GM12878 (cell line): ENCODE data around the gene IQGAP2. TPM values are rescaled to one million over a fixed set of nuclear protein-coding genes. Genes with fewer than 3 reads are reported as not detected.

ENCODE experiments used
- ATAC-seq: fragments of 200-7000 bp; cut with Tn5 transposase; 3 replicates; pipeline ENCODE4 v1.9.1; 2020; ENCODE audit warnings: mild to moderate bottlenecking, moderate library complexity
- BruUV-seq: library from RNA; stranded (reverse); fragments of 400-500 nt; replicated peaks from 2 replicates; lab custom pipeline; 2021; lab: Mats Ljungman, UMichigan
- CTCF ChIA-PET: fragments of 300-600 bp; sonication (Branson Sonifier 250); formaldehyde crosslinking; extraction: SDS; loops from one replicate; lab custom pipeline; 2021; ENCODE audit warnings: inconsistent platforms; lab: Yijun Ruan, JAX
- POLR2A ChIA-PET: fragments of 350-600 bp; formaldehyde crosslinking; extraction: SDS; loops from one replicate; lab custom pipeline; 2021; ENCODE audit warnings: inconsistent platforms; lab: Charles Lee
- RAD21 ChIA-PET: fragments of 300-600 bp; sonication (Branson Sonifier 250); formaldehyde crosslinking; loops from one replicate; lab custom pipeline; 2023; ENCODE audit warnings: antibody characterized with exemption; ENCODE audit not compliant: unreplicated experiment; lab: Charles Lee
- SMC1A ChIA-PET: fragments of 300-600 bp; sonication (Branson Sonifier 250); formaldehyde crosslinking; loops from one replicate; lab custom pipeline; 2023; ENCODE audit not compliant: unreplicated experiment, uncharacterized antibody; lab: Charles Lee
- DNase-seq: peaks from one replicate; pipeline ENCODE4 v3.0.0-alpha.2; 2011; ENCODE audit warnings: low read depth, low spot score
- FAIRE-seq: peaks from 3 replicates; lab custom pipeline; 2011; peaks lifted over from hg19 to GRCh38; lab: Jason Lieb, UNC
- H2AFZ ChIP-seq: 2 replicates; pipeline ENCODE4 v1.6.0; 2011; ENCODE audit warnings: low read depth, low read length, control low read depth; ENCODE audit not compliant: control insufficient read depth
- H3K27ac ChIP-seq: 2 replicates; pipeline ENCODE4 v1.5.1; 2011; ENCODE audit warnings: control low read depth; ENCODE audit not compliant: control insufficient read depth, insufficient read depth
- H3K27me3 ChIP-seq, 2 experiments: replicated peaks in 1 of 2; 2 replicates each; pipeline versions ENCODE4 v1.6.0 to v1.6.1; 2011; ENCODE audit warnings: low read length in 1 of 2; ENCODE audit not compliant: control insufficient read depth in 2 of 2, insufficient read depth in 2 of 2
- H3K36me3 ChIP-seq, 2 experiments: 2 replicates each; pipeline ENCODE4 v1.5.1; 2011; ENCODE audit warnings: low read length in 1 of 2; ENCODE audit not compliant: control insufficient read depth in 2 of 2, insufficient read depth in 2 of 2
- H3K4me1 ChIP-seq: 2 replicates; pipeline ENCODE4 v1.6.1; 2011; ENCODE audit warnings: mild to moderate bottlenecking, low read length, moderate library complexity, mixed read lengths; ENCODE audit not compliant: control insufficient read depth, insufficient read depth
- H3K4me2 ChIP-seq: 2 replicates; pipeline ENCODE4 v1.6.0; 2011; ENCODE audit warnings: control low read depth; ENCODE audit not compliant: control insufficient read depth, insufficient read depth
- H3K4me3 ChIP-seq: fragments of 200-600 bp; sonication (generic); 2 replicates; pipeline ENCODE4 v1.5.1; 2016
- H3K79me2 ChIP-seq: 2 replicates; pipeline ENCODE4 v1.6.0; 2011; ENCODE audit warnings: low read length; ENCODE audit not compliant: control insufficient read depth, insufficient read depth
- H3K9ac ChIP-seq: 2 replicates; pipeline ENCODE4 v1.8.0; 2011; ENCODE audit warnings: low read length, control low read depth, mixed read lengths; ENCODE audit not compliant: control insufficient read depth, insufficient read depth
- H3K9me3 ChIP-seq: replicated peaks from 3 replicates; pipeline ENCODE4 v1.5.1; 2011; ENCODE audit warnings: mild to moderate bottlenecking, low read length; ENCODE audit not compliant: control insufficient read depth, insufficient read depth
- H4K20me1 ChIP-seq: 2 replicates; pipeline ENCODE4 v1.6.0; 2011; ENCODE audit not compliant: control insufficient read depth, insufficient read depth
- ATF2 ChIP-seq: IDR thresholded peaks from 2 replicates; pipeline ENCODE4 v1.6.1; 2012; ENCODE audit warnings: low read length, inconsistent platforms
- CUX1 ChIP-seq: IDR thresholded peaks from 2 replicates; pipeline ENCODE4 v1.6.1; 2012; ENCODE audit warnings: improper control_type of control experiment, low read depth, low read length; ENCODE audit not compliant: insufficient replicate concordance
- E4F1 ChIP-seq: fragments of 450-650 bp; IDR thresholded peaks from 2 replicates; pipeline ENCODE4 v1.6.1; 2018; ENCODE audit warnings: borderline replicate concordance, mild to moderate bottlenecking; ENCODE audit not compliant: partially characterized antibody
- HDAC2 ChIP-seq: fragments of 200-600 bp; sonication (generic); IDR thresholded peaks from 2 replicates; pipeline ENCODE4 v1.6.1; 2017
- HDGF ChIP-seq: fragments of 450-650 bp; IDR thresholded peaks from 2 replicates; pipeline ENCODE4 v1.6.1; 2016; ENCODE audit warnings: antibody characterized with exemption
- KLF5 ChIP-seq: fragments of 450-650 bp; IDR thresholded peaks from 2 replicates; pipeline ENCODE4 v1.6.1; 2014; ENCODE audit warnings: mild to moderate bottlenecking; ENCODE audit not compliant: partially characterized antibody
- MTA3 ChIP-seq: IDR thresholded peaks from 2 replicates; pipeline ENCODE4 v1.6.1; 2012; ENCODE audit warnings: low read length, inconsistent platforms, borderline replicate concordance
- USF1 ChIP-seq: IDR thresholded peaks from 2 replicates; pipeline ENCODE4 v1.6.1; 2011; ENCODE audit warnings: borderline replicate concordance, low read depth, mild to moderate bottlenecking, moderate library complexity, mixed read lengths, low read length; ENCODE audit not compliant: insufficient read depth; ENCODE audit errors: extremely low read length
- USF2 ChIP-seq: IDR thresholded peaks from 2 replicates; pipeline ENCODE4 v1.6.1; 2011; ENCODE audit warnings: low read depth, low read length, improper control_type of control experiment, borderline replicate concordance
- ZNF217 ChIP-seq: fragments of 450-650 bp; IDR thresholded peaks from 2 replicates; pipeline ENCODE4 v1.6.1; 2017; ENCODE audit warnings: antibody characterized with exemption, mild to moderate bottlenecking
- ZNF384 ChIP-seq: IDR thresholded peaks from 2 replicates; pipeline ENCODE4 v1.6.1; 2012; ENCODE audit warnings: low read depth, mild to moderate bottlenecking, low read length, improper control_type of control experiment, borderline replicate concordance
- ZNF622 ChIP-seq: fragments of 450-650 bp; IDR thresholded peaks from 2 replicates; pipeline ENCODE4 v1.6.1; 2017; ENCODE audit warnings: mild to moderate bottlenecking, inconsistent platforms
- WGBS: methylation state at CpG from one replicate; pipeline ENCODE4 v1.1.6; 2016; ENCODE audit warnings: low lambda C conversion rate; ENCODE audit not compliant: insufficient replicate concordance, insufficient coverage; ENCODE audit errors: missing lambda C conversion rate; 5-methylcytosine and 5-hydroxymethylcytosine counted together
- in situ Hi-C: fragments of 300-500 bp; cut with MboI; formaldehyde crosslinking; loops from 9 replicates; pipeline ENCODE4 v1.14.3; 2018; ENCODE audit warnings: mixed read lengths
- intact Hi-C: fragments of 100-400 bp; cut with micrococcal nuclease; formaldehyde crosslinking; loops from one replicate; pipeline ENCODE4 v1.14.2; 2022; ENCODE audit not compliant: unreplicated experiment
- polyA plus RNA-seq, 11 experiments: library from polyadenylated mRNA; depleted of rRNA in 4 of 11; unstranded in 6 of 11; stranded (reverse) in 5 of 11; fragments of >200 nt; fragmentation: Nextera tagmentation in 4 of 11; fragmentation: Illumina TruSeq in 1 of 11; extraction: Ambion mirVana in 4 of 11; extraction: Trizol in 1 of 11; gene quantifications; 1 replicate in 1 of 11; 2 replicates in 10 of 11; pipeline versions ENCODE4 v1.2.1 to v1.2.3, GENCODE V29; 2011 to 2016; ENCODE audit warnings: inconsistent platforms in 2 of 11, missing spikeins in 2 of 11, low read depth in 1 of 11
- total RNA-seq, 4 experiments: library from RNA; depleted of rRNA in 3 of 4; stranded (reverse); fragments of >200 nt in 3 of 4; fragmentation: Illumina TruSeq in 1 of 4; extraction: Trizol in 1 of 4; gene quantifications; 2 replicates each; pipeline versions ENCODE4 v1.2.1 to v1.2.3, GENCODE V29; 2013 to 2021

IQGAP2 gene
- total and polyA plus RNA-seq, 10 of the 15 experiments (the other 5 are each of a cell fraction or from before 2014, with no cell fraction given) = 14.5 to 41.4 (median 21.8) TPM

GRCh38 chr5:76692274-76692540 lies 289.1 kb downstream of the IQGAP2 start (continued):
- TF ChIP-seq CUX1 (no peak), ZNF384 (no peak), ZNF217 (no peak), KLF5 (no peak)

GRCh38 chr5:76692651-76693050 lies 289.6 kb downstream of the IQGAP2 start:
- CTCF ChIA-PET = interaction anchor here (1.1 to 1.6 kb wide), 2 partner anchors 9 to 13 kb away, joined by 4 read pairs; no protein-coding TSS in a partner anchor
- FAIRE-seq = no peak
- H3K79me2 ChIP-seq = no peaks in the 10 kb centered on the region
- RAD21 ChIA-PET = interaction anchor here (0.9 to 1.2 kb wide), 3 partner anchors 40 to 82 kb away, joined by 3 read pairs; no protein-coding TSS in a partner anchor
- H3K4me2 ChIP-seq = no peak overlapping the region
- H3K9me3 ChIP-seq = no peaks in the 10 kb centered on the region
- H3K27ac ChIP-seq = no peak overlapping the region
- H2AFZ ChIP-seq = no peak overlapping the region
- H3K4me3 ChIP-seq = no peak overlapping the region
- no peak for DNase-seq
- in situ Hi-C loops (no loop called here), intact Hi-C loops (loop anchor here (1.0 kb wide), 1 partner anchor 16 kb away; no protein-coding TSS in a partner anchor)
- H4K20me1 ChIP-seq = no peaks in the 10 kb centered on the region
- ATAC-seq = no peak
- peaks cover 10% of the 10 kb centered on the region for H3K4me1 ChIP-seq
- 96% methylated on average over 3 of the region's 3 CpGs for WGBS
- no TSS peak for BruUV-seq
- SMC1A ChIA-PET = interaction anchor here (0.5 to 1.7 kb wide), 8 partner anchors 19 to 115 kb away, joined by 3 to 8 read pairs (median 4); no protein-coding TSS in a partner anchor
- no peaks in the 10 kb centered on the region; a peak in 1 of 4 replicates for H3K36me3 ChIP-seq
- POLR2A ChIA-PET = interaction anchor here (1.5 to 2.2 kb wide), 2 partner anchors 12 to 14 kb away, joined by 3 to 6 read pairs; no protein-coding TSS in a partner anchor
- no peak overlapping the region for H3K9ac ChIP-seq
- H3K27me3 ChIP-seq = no peaks in the 10 kb centered on the region
- TF ChIP-seq ZNF622 (no peak), MTA3 (no peak), USF1 (no peak), HDAC2 (no peak), USF2 (no peak), HDGF (no peak), E4F1 (no peak), ATF2 (no peak)
